ENCODE measurements around the gene LYSMD3.
"Not testable (repeated sequence)": the region's sequence is repeated elsewhere in the genome, so short reads cannot be mapped to it uniquely, and the experiment has no call there.

The LYSMD3 gene

DNA sequence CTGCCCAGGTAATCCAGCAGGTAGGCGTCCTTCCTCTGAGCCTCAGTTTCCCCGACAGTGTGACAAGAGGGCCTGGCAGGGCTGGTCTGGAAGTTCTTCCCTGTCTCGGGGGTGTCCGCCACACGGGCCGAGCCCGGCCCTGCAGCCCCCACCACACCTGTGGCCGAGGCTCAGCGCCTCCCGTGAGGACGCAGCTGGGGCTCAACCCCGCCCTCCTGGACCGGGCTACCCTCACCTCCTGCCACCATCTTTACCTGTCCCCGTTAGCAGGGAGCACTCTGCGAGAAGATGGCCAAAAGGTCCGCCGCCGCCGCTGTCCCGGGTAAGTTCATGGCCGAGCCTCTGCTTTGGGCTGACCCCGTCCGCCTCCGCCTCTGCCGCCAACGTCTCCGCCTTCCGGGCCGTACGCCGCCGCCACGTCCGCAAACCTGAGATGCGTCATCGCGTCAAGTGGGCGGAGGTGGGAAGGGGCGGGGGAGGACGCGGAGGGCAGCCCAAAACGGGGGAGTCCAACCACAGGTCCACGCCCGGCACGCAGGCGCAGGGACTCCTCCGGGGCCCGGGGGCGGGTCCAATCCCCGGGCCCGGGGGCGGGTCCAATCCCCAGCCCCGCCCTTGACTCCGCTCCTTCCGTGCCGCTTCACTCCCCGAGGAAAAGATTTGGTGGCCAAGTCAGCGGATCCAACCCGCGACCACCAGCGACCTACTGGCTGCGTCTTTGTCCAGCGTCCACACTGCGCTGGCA lies at the start of gene LYSMD3:
LYSMD3 (minus strand) TSS at position 391 of the 745 bp plus-strand sequence. CDS start 4,295 bp downstream, outside the sequence.
- TF ChIP-seq, protein P1, sequence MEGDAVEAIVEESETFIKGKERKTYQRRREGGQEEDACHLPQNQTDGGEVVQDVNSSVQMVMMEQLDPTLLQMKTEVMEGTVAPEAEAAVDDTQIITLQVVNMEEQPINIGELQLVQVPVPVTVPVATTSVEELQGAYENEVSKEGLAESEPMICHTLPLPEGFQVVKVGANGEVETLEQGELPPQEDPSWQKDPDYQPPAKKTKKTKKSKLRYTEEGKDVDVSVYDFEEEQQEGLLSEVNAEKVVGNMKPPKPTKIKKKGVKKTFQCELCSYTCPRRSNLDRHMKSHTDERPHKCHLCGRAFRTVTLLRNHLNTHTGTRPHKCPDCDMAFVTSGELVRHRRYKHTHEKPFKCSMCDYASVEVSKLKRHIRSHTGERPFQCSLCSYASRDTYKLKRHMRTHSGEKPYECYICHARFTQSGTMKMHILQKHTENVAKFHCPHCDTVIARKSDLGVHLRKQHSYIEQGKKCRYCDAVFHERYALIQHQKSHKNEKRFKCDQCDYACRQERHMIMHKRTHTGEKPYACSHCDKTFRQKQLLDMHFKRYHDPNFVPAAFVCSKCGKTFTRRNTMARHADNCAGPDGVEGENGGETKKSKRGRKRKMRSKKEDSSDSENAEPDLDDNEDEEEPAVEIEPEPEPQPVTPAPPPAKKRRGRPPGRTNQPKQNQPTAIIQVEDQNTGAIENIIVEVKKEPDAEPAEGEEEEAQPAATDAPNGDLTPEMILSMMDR (IDR thresholded peaks at IDR 0.05; ENCODE audit: extremely low read depth, missing control alignments): no peak

DNA sequence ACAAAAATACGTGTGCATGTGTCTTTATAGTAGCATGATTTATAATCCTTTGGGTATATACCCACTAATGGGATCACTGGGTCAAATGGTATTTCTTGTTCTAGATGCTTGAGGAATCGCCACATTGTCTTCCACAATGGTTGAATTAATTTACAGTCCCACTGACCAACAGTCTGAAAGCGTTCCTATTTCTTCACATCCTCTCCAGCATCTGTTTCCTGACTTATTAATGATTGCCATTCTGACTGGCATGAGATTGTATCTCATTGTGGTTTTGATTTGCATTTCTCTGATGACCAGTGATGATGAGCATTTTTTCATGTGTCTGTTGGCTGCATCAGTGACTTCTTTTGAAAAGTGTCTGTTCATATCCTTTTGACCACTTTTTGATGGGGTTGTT lies 47.2 kb upstream of the LYSMD3 start:
- not testable (repeated sequence) for DNase-seq (ENCODE audit: low spot score)

More for the DNA sequence above, at the start of gene LYSMD3:
- peak; percentile 95 for DNase-seq (ENCODE audit: low spot score)

DNA sequence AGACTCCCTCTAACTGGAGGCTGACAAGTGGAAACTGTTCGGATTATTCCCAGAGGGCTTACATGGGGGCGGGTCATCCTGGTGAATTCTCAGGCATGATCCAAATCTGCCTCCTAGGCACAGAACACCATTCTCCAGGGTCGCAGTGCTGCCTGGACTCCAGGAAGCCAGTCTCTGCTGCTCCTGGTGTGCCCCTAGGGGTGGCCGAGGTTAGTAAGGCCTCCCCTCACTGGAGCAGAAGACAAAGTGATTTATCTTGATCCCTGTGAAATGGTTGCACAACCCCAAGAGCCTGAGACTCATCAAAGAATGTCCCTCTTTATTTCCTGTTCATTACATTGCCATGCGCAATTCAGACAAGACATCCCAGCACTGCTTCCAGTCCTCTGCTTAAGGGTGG lies 46.3 kb upstream of the LYSMD3 start:
- TF ChIP-seq, protein P1 (IDR thresholded peaks at IDR 0.05; ENCODE audit: extremely low read depth, missing control alignments): no peak

DNA sequence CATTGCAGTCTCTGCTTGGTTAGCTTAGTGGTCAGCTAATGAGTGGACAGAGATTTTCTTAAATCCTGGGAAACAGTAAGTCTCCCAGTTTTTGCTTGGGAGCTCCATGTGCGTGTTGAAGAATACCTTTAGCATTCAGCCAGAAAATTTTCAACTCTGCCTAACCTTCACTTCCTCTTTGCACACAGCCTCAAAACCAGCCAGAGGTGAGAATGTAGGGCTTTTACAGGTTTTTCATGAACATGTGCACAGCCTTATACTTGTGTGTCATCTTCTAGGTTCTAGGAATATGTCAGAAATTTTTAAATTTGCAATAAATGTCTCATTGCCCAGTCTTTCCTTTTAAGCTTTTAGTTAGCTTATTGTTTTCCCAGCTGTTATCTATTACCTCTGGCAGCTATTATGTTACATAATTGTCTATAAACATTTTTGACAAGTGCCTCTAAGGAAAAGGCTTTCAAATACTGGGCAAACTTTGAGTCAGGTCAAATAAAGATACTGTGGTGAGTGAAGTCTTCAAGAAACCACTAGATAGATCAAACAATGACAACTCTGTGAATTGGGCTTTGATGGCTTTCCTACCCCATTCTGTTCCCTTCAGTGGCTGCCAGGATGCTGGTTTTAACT lies 41.9 kb upstream of the LYSMD3 start:
- TF ChIP-seq, protein P1 (IDR thresholded peaks at IDR 0.05; ENCODE audit: extremely low read depth, missing control alignments): no peak
- DNase-seq (ENCODE audit: low spot score): no peak

More for the DNA sequence above, 46.3 kb upstream of the LYSMD3 start:
- no peak for DNase-seq (ENCODE audit: low spot score)

DNA sequence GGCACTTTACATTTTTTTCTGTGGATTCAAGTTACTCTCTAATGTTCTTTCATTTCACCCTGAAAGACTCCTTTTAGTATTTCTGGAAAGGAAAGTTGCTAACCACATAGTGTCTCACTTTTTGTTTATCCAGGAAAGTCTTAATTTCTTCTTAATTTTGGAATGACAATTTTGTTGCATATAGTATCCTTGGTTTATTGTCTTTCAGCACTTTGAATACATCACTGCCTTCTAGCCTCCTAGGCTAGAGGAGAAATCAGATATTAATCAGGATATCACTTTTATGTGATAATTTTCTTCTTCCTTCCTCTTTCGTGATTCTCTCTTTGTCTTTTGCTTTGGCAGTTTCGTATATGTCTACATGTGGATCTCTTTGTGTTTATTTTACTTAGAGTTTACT lies 40.6 kb upstream of the LYSMD3 start:
- TF ChIP-seq, protein P1 (IDR thresholded peaks at IDR 0.05; ENCODE audit: extremely low read depth, missing control alignments): no peak
- DNase-seq (ENCODE audit: low spot score): no peak

DNA sequence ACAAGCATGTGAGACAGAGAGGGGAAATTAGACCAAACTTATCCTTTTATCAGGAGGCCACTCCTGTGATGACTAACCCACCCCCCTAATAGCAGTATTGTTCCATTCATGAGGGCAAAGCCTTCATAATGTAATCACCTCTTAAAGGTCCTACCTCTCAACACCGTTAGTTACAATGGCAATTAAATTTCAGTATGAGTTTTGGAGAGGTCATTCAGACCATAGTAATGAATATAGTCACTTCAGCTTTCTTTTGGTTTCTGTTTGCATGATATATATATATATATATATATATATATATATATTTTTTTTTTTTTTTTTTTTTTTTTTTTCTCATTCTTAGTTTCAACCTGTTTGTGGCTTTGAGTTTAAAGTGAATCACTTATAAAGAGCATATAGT lies 39.7 kb upstream of the LYSMD3 start:
- TF ChIP-seq, protein P1 (IDR thresholded peaks at IDR 0.05; ENCODE audit: extremely low read depth, missing control alignments): no peak
- DNase-seq (ENCODE audit: low spot score): no peak

DNA sequence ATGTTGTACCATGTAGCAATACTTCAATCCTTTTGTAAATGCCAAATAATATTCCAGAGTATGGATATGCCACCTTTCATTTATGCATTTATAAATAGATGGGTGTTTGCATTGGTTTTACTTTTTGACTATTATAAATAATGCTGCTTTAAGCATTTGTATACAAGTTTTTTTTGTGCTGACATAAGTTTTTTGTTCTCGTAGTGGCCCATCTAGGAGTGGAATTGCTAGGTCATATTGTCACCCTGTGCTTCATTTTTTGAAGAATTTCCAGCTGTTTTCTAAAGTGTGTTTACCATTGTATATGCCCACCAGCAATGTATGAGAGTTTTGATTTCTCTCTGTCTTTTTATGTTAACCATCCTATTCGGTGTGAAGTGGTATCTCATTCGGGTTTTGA lies 36.1 kb upstream of the LYSMD3 start:
- TF ChIP-seq, protein P1 (IDR thresholded peaks at IDR 0.05; ENCODE audit: extremely low read depth, missing control alignments): no peak
- DNase-seq (ENCODE audit: low spot score): no peak

Data from GM20000 (cell line).